Activated naive CD8-positive, alpha-beta T cell treated with anti-CD3 and anti-CD28 coated beads, Interleukin-2, amount 10 ng/mL, durations not matched to agents 7 days and 5 days (primary cell): ENCODE measurements around the gene SCAMP2. TPM values are rescaled to one million over a fixed set of nuclear protein-coding genes. Genes with fewer than 3 reads are reported as not detected.
A peak's percentile ranks its signal among the peaks of the same experiment; 100 is the strongest.

Experiments
- ATAC-seq: fragments of 150-1000 bp; cut with Tn5 transposase; one replicate; pipeline ENCODE4 v1.10.0; 2021; ENCODE audit warnings: low read depth, moderate library complexity
- POLR2A ChIA-PET: fragments of 350-600 bp; sonication (Branson Sonifier 250); formaldehyde crosslinking; loops from one replicate; lab custom pipeline; 2021; ENCODE audit warnings: antibody characterized with exemption; lab: Charles Lee
- DNase-seq: peaks from one replicate; pipeline ENCODE4 v3.0.0; 2021
- H3K27ac Mint-ChIP-seq: one replicate; pipeline ENCODE4 v1.8.0; 2022; ENCODE audit warnings: mild to moderate bottlenecking, mixed read lengths
- H3K27me3 Mint-ChIP-seq: one replicate; pipeline ENCODE4 v1.8.0; 2022; ENCODE audit warnings: mild to moderate bottlenecking, moderate library complexity, mixed read lengths
- H3K36me3 Mint-ChIP-seq: one replicate; pipeline ENCODE4 v1.8.0; 2021; ENCODE audit warnings: mild to moderate bottlenecking, mixed read lengths
- H3K4me1 Mint-ChIP-seq: one replicate; pipeline ENCODE4 v1.8.0; 2021; ENCODE audit warnings: mixed read lengths
- H3K4me3 Mint-ChIP-seq: one replicate; pipeline ENCODE4 v1.8.0; 2022; ENCODE audit warnings: mild to moderate bottlenecking, moderate library complexity, mixed read lengths
- H3K9me3 Mint-ChIP-seq: one replicate; pipeline ENCODE4 v1.8.0; 2021; ENCODE audit warnings: mixed read lengths
- total RNA-seq, 2 experiments: library from RNA; stranded (reverse); gene quantifications; one replicate each; pipeline ENCODE4 v1.2.3, GENCODE V29; 2021

Gene SCAMP2
- total RNA-seq, 2 experiments from 2014 or later = 100 to 103 TPM

DNA sequence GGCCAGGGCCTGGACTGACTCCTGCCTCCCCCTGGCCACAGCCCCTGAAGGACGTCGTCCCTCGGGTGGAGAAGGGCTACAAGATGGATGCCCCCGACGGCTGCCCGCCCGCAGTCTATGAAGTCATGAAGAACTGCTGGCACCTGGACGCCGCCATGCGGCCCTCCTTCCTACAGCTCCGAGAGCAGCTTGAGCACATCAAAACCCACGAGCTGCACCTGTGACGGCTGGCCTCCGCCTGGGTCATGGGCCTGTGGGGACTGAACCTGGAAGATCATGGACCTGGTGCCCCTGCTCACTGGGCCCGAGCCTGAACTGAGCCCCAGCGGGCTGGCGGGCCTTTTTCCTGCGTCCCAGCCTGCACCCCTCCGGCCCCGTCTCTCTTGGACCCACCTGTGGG is 70.9 kb downstream of the SCAMP2 start:
- Mint-ChIP-seq H3K9me3 (no peaks in the 10 kb centered on the region), H3K27me3 (no peaks in the 10 kb centered on the region), H3K4me1 (peaks cover 26% of the 10 kb centered on the region), H3K27ac (no peak overlapping the region), H3K4me3 (no peak overlapping the region), H3K36me3 (peaks cover 17% of the 10 kb centered on the region)
- ATAC-seq (no peak), DNase-seq (no peak)
- POLR2A ChIA-PET = interaction anchor here (20.1 kb wide), 1 partner anchor 23 kb away, joined by 709 read pairs; the partner anchor contains the start of gene CSK

DNA sequence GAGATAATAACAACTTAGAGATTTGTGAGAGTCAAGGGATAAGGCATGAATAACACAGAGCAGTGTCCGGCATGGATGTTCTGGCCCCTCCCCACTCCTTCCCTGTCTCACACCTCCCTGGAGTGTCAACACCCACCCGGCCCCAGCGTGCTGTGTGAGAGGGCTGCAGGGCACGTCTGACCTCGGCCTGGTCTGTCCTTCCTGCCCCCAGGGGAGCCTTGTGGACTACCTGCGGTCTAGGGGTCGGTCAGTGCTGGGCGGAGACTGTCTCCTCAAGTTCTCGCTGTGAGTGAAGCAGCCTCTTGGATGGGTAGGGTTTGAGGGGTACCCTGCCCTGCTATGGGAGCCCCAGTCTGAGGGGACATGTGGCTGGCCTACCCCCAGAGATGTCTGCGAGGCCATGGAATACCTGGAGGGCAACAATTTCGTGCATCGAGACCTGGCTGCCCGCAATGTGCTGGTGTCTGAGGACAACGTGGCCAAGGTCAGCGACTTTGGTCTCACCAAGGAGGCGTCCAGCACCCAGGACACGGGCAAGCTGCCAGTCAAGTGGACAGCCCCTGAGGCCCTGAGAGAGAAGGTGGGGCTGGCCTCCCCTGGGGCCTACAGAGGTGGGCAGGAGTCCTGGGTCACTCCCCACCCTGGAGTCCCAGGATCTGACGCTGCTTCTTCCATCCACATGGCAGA is 71.7 kb downstream of the SCAMP2 start:
- DNase-seq (no peak), ATAC-seq (no peak)
- Mint-ChIP-seq H3K4me3 (no peak overlapping the region), H3K27me3 (no peaks in the 10 kb centered on the region), H3K27ac (no peak overlapping the region), H3K9me3 (no peaks in the 10 kb centered on the region), H3K36me3 (peaks cover 16% of the 10 kb centered on the region), H3K4me1 (peaks cover 25% of the 10 kb centered on the region)
- POLR2A ChIA-PET = interaction anchor here (20.1 kb wide), 1 partner anchor 23 kb away, joined by 709 read pairs; the partner anchor contains the start of gene CSK

DNA sequence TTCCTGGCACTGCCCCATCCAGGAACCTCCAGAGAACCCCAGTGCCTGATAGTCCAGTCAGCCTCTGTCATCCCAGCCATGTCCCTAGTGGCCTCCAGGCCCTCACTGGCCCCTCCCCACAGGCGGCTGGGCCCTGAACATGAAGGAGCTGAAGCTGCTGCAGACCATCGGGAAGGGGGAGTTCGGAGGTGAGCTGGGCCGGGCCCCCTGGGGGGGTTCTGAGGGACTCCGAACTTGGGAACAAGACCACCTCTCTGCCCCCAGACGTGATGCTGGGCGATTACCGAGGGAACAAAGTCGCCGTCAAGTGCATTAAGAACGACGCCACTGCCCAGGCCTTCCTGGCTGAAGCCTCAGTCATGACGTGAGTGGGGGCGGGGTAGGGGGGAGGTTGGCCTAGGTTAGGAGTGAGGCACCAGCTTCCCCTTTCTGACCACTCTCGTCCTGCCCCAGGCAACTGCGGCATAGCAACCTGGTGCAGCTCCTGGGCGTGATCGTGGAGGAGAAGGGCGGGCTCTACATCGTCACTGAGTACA is 72.5 kb downstream of the SCAMP2 start:
- Mint-ChIP-seq H3K9me3 (no peaks in the 10 kb centered on the region), H3K4me3 (no peak overlapping the region), H3K36me3 (peaks cover 18% of the 10 kb centered on the region), H3K27ac (no peak overlapping the region), H3K4me1 (peaks cover 27% of the 10 kb centered on the region), H3K27me3 (no peaks in the 10 kb centered on the region)
- ATAC-seq (no peak), DNase-seq (no peak)
- POLR2A ChIA-PET = interaction anchor here (20.1 kb wide), 1 partner anchor 22 kb away, joined by 709 read pairs; the partner anchor contains the start of gene CSK

DNA sequence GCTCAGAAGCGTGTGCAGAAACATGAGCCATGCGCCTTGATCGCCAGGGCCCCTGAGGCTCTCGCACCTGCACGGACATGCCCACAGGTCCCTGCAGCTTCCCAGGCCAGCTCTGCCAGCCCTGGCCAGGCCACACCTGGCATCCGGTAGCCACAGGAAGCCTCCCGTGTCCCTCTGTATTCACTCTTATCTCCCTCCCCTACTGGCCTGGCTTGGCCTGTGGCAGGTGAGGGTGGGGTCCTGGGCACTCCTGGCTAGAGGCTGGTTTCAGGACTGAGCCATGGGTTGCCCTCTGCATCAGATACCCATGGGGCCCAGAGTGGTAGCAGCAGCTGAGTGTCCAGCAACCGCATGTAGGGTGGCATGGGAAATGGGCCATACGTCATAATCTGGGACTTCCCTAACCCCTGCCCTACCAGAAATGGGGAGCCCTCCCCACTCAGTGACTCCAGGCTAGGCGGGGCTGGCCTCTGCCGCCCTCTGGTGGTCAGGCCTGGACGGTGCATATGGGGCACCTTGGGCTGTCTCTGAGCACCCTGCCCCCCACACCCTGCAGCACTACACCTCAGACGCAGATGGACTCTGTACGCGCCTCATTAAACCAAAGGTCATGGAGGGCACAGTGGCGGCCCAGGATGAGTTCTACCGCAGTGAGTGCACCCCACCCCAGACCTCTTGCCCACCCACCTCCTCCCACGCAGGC is 73.2 kb downstream of the SCAMP2 start:
- H3K4me3 Mint-ChIP-seq = no peak overlapping the region
- peak overlapping the region; percentile 76 for H3K27ac Mint-ChIP-seq
- POLR2A ChIA-PET = interaction anchor here (1.4 to 20.1 kb wide), 2 partner anchors 19 to 21 kb away, joined by 4 to 709 read pairs; partner anchors contain the start of gene CSK
- peaks cover 33% of the 10 kb centered on the region for H3K4me1 Mint-ChIP-seq
- H3K9me3 Mint-ChIP-seq = no peaks in the 10 kb centered on the region
- DNase-seq = peak; percentile 92
- peaks cover 18% of the 10 kb centered on the region for H3K36me3 Mint-ChIP-seq
- no peaks in the 10 kb centered on the region for H3K27me3 Mint-ChIP-seq
- peak; percentile 80 for ATAC-seq

DNA sequence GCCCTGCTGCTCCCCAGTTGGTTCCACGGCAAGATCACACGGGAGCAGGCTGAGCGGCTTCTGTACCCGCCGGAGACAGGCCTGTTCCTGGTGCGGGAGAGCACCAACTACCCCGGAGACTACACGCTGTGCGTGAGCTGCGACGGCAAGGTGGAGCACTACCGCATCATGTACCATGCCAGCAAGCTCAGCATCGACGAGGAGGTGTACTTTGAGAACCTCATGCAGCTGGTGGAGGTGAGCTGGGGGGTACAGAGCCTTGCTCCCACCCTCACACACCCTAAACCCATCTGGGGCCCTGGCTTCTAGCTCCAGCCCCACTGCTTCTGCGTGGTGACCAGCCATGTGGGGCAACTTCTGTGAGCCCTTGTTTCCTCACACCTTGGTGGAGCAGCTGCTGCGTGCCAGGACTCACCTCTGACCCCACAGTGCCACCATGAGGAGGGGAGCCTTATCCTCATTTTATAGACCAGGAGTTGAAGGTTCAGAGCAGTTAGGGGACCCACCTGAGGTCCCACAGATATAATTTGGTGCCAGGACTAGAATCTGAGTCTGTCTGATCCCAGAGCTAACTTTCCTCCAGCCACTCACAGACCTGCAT is 73.8 kb downstream of the SCAMP2 start:
- H3K9me3 Mint-ChIP-seq = no peaks in the 10 kb centered on the region
- no peak for ATAC-seq
- H3K4me3 Mint-ChIP-seq = no peak overlapping the region
- H3K27me3 Mint-ChIP-seq = no peaks in the 10 kb centered on the region
- peaks cover 38% of the 10 kb centered on the region for H3K4me1 Mint-ChIP-seq
- POLR2A ChIA-PET = interaction anchor here (1.4 to 20.1 kb wide), 2 partner anchors 19 to 21 kb away, joined by 4 to 709 read pairs; partner anchors contain the start of gene CSK
- no peak for DNase-seq
- peak overlapping the region; percentile 76 for H3K27ac Mint-ChIP-seq
- peaks cover 15% of the 10 kb centered on the region for H3K36me3 Mint-ChIP-seq

DNA sequence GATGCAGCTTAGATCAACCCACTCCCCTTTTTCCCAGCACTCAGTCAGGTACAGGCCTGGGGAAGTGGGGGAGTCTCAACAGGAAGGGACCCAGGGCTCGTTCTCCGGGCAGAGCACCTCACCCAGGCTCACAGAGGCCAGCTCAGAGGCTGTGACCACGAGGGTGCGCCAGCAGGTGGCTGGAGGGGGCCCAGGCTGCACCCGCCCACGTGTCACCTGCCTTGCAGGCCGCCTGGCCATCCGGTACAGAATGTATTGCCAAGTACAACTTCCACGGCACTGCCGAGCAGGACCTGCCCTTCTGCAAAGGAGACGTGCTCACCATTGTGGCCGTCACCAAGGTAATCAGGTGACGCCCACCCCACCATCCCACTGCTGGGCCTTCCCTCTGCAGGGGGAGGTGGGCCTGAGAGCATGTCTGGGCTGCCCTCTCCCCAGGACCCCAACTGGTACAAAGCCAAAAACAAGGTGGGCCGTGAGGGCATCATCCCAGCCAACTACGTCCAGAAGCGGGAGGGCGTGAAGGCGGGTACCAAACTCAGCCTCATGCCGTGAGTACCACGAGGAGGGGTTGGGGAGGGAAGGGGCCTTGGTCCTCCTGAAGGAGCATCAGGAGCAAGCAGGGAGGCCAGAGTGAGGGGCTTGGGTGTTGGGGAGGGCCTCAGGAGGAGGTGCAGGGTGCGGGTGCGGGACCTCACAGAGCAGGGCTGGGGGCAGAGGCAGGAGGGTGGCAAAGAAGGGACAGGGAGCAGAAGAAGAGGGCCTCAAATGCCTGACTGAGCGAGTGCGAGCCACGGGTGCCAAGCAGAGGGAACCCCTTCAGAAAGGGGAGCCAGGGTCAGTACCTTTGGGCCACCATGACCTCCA is 74.5 kb downstream of the SCAMP2 start:
- Mint-ChIP-seq H3K27me3 (no peaks in the 10 kb centered on the region), H3K4me1 (peaks cover 42% of the 10 kb centered on the region), H3K9me3 (no peaks in the 10 kb centered on the region), H3K4me3 (no peak overlapping the region), H3K27ac (peak overlapping the region; percentile 76), H3K36me3 (peaks cover 9% of the 10 kb centered on the region)
- ATAC-seq = no peak
- POLR2A ChIA-PET = interaction anchor here (0.6 to 20.1 kb wide), 3 partner anchors 20 to 127 kb away, joined by 3 to 709 read pairs (median 4); partner anchors contain the start of gene CSK
- DNase-seq = peak; percentile 37

DNA sequence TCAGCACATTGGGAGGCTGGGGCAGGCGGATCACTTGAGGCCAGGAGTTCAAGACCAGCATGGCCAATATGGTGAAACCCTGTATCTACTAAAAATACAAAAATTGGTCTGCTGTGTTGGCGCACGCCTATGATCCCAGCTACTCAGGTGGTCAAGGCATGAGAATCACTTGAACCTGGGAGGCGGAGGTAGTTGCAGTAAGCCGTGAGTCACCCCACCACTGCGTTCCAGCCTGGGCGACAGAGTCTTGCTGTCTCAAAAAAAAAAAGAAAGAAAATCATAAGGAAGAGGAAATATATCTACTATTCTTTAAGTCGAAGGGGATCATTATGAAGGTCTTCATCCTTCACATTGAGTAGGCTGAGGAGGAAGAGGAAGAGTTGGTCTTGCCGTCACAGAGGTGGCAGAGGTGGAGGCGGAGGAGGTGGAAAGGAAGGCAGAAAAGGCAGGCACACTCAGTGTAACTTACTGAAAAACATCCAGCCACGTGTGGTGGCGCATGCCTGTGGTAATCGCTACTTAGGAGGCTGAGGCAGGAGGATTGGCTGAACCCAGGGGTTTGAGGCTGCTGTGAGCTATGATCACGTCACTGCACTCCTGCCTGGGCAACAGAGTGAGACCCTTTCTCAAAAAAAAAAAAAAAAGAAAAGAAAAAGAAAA is 77.1 kb downstream of the SCAMP2 start:
- peak overlapping the region; percentile 83 for H3K27ac Mint-ChIP-seq
- peaks cover 66% of the 10 kb centered on the region for H3K4me1 Mint-ChIP-seq
- DNase-seq (no peak), ATAC-seq (peak; percentile 13)
- no peaks in the 10 kb centered on the region for H3K9me3 Mint-ChIP-seq
- POLR2A ChIA-PET = interaction anchor here (0.8 to 20.1 kb wide), 2 partner anchors 17 to 23 kb away, joined by 3 to 709 read pairs; partner anchors contain the start of gene CSK
- no peaks in the 10 kb centered on the region for H3K27me3 Mint-ChIP-seq
- peaks cover 16% of the 10 kb centered on the region for H3K36me3 Mint-ChIP-seq
- H3K4me3 Mint-ChIP-seq = peak overlapping the region; percentile 59

DNA sequence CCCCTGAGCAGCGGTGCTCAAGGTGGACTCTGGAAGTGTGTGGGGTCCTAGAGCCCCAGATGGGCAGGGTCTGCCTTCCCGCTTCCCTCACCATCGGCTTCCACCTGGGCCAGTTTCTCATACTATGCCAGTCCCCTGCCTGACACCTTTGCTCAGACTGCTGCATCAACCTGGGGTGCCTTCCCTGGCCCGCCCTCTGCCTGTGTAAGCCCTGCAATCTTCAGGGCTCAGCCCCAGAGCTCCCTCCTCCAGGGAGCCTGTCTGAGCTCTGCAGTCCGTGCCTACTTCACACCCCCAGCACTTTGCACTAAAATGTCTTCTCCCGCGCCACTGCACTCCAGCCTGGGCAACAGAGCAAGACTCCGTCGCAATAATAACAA is 78.2 kb downstream of the SCAMP2 start:
- POLR2A ChIA-PET = interaction anchor here (1.7 to 20.1 kb wide), 2 partner anchors 16 to 75 kb away, joined by 4 to 709 read pairs; partner anchors contain the start of gene CSK
- Mint-ChIP-seq H3K4me3 (peak overlapping the region; percentile 49), H3K4me1 (peaks cover 70% of the 10 kb centered on the region), H3K27ac (peak overlapping the region; percentile 86), H3K9me3 (no peaks in the 10 kb centered on the region), H3K36me3 (peaks cover 17% of the 10 kb centered on the region), H3K27me3 (no peaks in the 10 kb centered on the region)
- no peak for DNase-seq
- no peak for ATAC-seq

DNA sequence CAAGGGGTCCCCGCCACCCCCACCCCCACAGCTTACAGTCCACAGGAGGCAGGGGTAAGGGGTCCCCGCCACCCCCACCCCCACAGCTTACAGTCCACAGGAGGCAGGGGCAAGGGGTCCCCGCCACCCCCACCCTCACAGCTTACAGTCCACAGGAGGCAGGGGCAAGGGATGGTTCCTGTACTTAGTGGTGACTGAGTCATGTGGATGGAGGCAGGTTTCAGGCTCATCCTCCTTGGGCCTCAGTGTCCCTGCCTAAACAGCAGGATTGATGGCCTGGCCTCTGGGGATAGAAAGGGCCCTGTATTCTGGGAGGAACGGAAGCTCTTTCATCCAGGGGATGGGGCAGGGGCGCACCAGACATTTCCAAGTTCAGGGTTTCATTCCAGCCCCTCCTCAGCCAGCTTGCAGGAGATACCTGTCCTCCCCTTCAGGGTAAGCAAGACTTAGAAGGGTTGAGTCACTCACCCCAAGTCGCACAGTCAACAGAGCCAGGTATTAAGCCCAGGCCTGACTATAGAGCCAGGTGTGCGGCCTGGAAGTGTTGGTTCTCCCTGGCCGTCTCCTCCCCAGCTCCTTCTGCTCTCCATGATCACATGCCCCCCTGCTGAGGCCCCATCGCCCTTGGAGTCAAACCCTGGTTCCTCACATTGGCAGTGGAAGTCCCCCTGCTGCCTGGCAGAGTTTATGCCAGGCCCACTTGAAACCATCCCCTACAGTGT is 78.8 kb downstream of the SCAMP2 start:
- Mint-ChIP-seq H3K4me1 (peaks cover 70% of the 10 kb centered on the region), H3K36me3 (peaks cover 21% of the 10 kb centered on the region), H3K27ac (peak overlapping the region; percentile 86), H3K9me3 (no peaks in the 10 kb centered on the region), H3K27me3 (no peaks in the 10 kb centered on the region), H3K4me3 (peak overlapping the region; percentile 49)
- POLR2A ChIA-PET = interaction anchor here (0.5 to 20.1 kb wide), 6 partner anchors 9 to 378 kb away, joined by 3 to 709 read pairs (median 4); partner anchors contain the start of gene CSK
- DNase-seq (no peak), ATAC-seq (no peak)
